ENCODE data around the gene THY1. TPM values are rescaled to one million over a fixed set of nuclear protein-coding genes. Genes with fewer than 3 reads are reported as not detected.

The THY1 gene
- total and polyA plus RNA-seq, 2 experiments from 2014 or later = 2.1 to 7.5 TPM

DNA sequence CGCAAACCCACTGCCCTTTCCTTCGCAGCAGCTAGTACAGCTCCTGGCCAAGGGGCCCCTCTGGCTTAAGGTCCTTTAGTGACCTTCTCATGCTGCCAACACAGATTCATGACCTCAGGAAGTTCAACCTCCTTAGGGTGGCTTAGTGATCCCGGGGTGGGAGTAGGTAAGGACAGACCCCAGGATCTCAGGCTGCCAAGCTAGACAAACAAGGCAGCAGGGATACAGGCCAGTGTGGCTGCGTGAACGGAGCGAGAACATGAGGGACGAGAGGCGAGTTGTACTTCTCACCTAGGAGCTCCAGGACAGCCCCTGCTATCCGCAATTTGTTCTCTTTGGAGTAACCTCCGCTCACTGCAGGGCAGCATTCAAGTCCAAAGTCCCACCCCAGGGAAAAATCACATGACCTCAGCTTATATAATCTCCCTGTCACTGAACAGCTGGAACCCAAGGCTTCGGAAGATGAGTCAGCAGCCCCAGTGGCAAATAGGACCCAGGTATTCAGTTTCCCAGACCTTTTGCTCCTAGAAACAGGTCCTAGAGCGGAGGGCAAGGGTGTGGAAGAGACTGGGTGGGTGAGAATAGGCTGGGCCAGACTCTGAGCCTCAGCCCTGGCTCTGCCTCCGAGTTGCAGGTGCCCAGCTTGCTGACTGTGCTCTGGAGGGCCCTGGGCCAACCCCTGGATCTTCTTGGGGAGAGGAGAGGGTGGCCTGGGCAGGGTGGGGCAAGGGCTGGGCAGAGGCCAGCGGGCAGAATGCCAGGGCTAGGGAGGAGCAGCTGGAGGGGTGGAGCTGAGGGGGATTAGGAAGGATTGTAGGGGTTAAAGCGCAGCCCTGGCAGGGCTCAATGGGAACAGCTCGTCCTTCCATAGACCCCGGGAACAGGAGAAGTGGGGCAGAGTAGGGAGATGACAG is 54.6 kb downstream of the THY1 start:
- no peaks in the 10 kb centered on the region for H3K9me3 ChIP-seq (ENCODE audit: low read depth)
- DNase-seq (ENCODE audit: low read depth in 1 of 2, low spot score in 1 of 2) = peak in 1 of 2 donors; percentile 33
- H3K4me1 ChIP-seq (ENCODE audit: low read depth) = peaks cover 71% of the 10 kb centered on the region
- H3K27me3 ChIP-seq = no peaks in the 10 kb centered on the region
- H3K27ac ChIP-seq = peak overlapping the region; percentile 67
- no peaks in the 10 kb centered on the region for H3K36me3 ChIP-seq
- H3K4me3 ChIP-seq = no peak overlapping the region
- TF ChIP-seq, protein P1, sequence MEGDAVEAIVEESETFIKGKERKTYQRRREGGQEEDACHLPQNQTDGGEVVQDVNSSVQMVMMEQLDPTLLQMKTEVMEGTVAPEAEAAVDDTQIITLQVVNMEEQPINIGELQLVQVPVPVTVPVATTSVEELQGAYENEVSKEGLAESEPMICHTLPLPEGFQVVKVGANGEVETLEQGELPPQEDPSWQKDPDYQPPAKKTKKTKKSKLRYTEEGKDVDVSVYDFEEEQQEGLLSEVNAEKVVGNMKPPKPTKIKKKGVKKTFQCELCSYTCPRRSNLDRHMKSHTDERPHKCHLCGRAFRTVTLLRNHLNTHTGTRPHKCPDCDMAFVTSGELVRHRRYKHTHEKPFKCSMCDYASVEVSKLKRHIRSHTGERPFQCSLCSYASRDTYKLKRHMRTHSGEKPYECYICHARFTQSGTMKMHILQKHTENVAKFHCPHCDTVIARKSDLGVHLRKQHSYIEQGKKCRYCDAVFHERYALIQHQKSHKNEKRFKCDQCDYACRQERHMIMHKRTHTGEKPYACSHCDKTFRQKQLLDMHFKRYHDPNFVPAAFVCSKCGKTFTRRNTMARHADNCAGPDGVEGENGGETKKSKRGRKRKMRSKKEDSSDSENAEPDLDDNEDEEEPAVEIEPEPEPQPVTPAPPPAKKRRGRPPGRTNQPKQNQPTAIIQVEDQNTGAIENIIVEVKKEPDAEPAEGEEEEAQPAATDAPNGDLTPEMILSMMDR (IDR thresholded peaks at IDR 0.05; ENCODE audit: low read depth, low read length) = no peak

DNA sequence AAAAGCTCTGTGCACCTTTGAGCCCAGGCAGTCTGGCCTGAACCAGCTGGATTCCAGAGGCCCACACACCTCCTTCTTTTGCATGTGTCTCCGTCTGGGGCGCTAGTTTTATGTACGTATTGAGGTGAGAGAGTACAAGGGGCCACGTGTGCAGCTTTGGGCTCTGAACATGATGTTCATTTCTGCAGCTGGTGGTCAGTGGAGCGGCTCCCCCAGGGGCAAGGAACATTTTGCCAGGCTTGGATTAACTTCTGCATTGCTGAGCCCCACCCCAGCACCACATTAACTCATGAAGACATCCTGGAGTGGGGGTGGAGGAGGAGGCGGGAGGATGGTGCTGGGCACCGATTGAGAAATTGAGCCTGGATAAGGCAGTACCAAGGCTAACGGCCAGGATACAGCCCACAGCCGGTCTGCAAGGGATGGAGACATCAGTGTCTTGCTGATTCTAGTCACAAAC is 55.3 kb downstream of the THY1 start:
- TF ChIP-seq, protein P1 (IDR thresholded peaks at IDR 0.05; ENCODE audit: low read depth, low read length) = no peak
- Histone ChIP-seq H3K4me1 (ENCODE audit: low read depth) (peaks cover 71% of the 10 kb centered on the region), H3K27me3 (no peaks in the 10 kb centered on the region), H3K36me3 (no peaks in the 10 kb centered on the region), H3K4me3 (no peak overlapping the region), H3K27ac (peak overlapping the region; percentile 67), H3K9me3 (ENCODE audit: low read depth) (no peaks in the 10 kb centered on the region)
- no peak for DNase-seq (ENCODE audit: low read depth in 1 of 2, low spot score in 1 of 2)

Other genes starting within 250 kb of the THY1 start
- 0.18 and 0.69 TPM in 2 replicates for gene NHERF4, start 237.7 kb downstream of the THY1 start, total RNA-seq
- 0.17 and 0.29 TPM in 2 replicates for gene NHERF4, start 237.7 kb downstream of the THY1 start, polyA plus RNA-seq
- gene CBL, start 216.8 kb downstream of the THY1 start, total RNA-seq = 10.3 and 18.3 TPM in 2 replicates
- gene CBL, start 216.8 kb downstream of the THY1 start, polyA plus RNA-seq = 6.5 and 8.9 TPM in 2 replicates
- 32.5 and 49.3 TPM in 2 replicates for gene MCAM, start 106.0 kb downstream of the THY1 start, total RNA-seq
- 13.8 and 14.8 TPM in 2 replicates for gene MCAM, start 106.0 kb downstream of the THY1 start, polyA plus RNA-seq
- gene RNF26, start 88.6 kb downstream of the THY1 start, total RNA-seq = 7.3 and 18.6 TPM in 2 replicates
- gene RNF26, start 88.6 kb downstream of the THY1 start, polyA plus RNA-seq = 45.6 and 99.8 TPM in 2 replicates
- 3.4 and 8.0 TPM in 2 replicates for gene C1QTNF5, start 82.3 kb downstream of the THY1 start, total RNA-seq
- 5.8 and 10.4 TPM in 2 replicates for gene C1QTNF5, start 82.3 kb downstream of the THY1 start, polyA plus RNA-seq
- not detected in 2 replicates for gene MFRP, start 76.5 kb downstream of the THY1 start, total RNA-seq
- gene MFRP, start 76.5 kb downstream of the THY1 start, polyA plus RNA-seq = not detected in 2 replicates
- 28.3 and 39.0 TPM in 2 replicates for gene USP2, start 41.5 kb downstream of the THY1 start, total RNA-seq
- 36.5 and 44.1 TPM in 2 replicates for gene USP2, start 41.5 kb downstream of the THY1 start, polyA plus RNA-seq